ENCODE data around the gene KRTAP4-1.
"Not testable (repeated sequence)": the region's sequence is repeated elsewhere in the genome, so short reads cannot be mapped to it uniquely, and the experiment has no call there.

Gene KRTAP4-1
- 0 reads per million in 4 experiments for total RNA-seq

GRCh38 chr17:41184480-41184961, at the start of gene KRTAP4-1:
Gene KRTAP4-1 (minus strand): TSS chr17:41184911. CDS start chr17:41184854, 57 bp downstream.
- no peak for DNase-seq

GRCh38 chr17:41232399-41233105, 47.8 kb upstream of the KRTAP4-1 start, which contains the start of gene KRTAP9-3:
Gene KRTAP9-3 (plus strand): TSS chr17:41232449. CDS start chr17:41232502, 53 bp downstream.
- DNase-seq = not testable (repeated sequence)

- DNase-seq = no peak
Measured at GRCh38 chr17:41231731-41232130, 47.0 kb upstream of the KRTAP4-1 start.

DNA sequence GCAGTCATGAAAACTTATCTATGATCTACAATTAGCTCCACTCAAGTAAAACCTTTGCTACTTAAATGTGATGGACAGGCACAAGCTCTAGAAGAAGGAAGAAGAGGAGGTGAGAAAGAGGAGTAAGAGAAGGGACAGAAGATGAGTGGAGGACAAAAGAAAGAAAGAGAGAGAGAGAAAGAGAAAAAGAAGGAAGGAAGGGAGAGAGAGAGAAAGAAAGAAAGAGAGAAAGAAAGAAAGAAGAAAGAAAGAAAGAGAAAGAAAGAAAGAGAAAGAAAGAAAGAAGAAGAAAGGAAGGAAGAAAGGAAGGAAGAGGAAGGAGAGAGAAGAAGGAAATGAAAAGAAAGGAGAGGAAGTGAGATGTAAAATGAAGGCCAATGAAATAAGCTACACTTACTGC, 45.4 kb upstream of the KRTAP4-1 start:
- no peak for DNase-seq

- DNase-seq = not testable (repeated sequence)
Measured at GRCh38 chr17:41226598-41227095, 41.9 kb upstream of the KRTAP4-1 start, which contains the start of gene KRTAP9-2. Gene KRTAP9-2 (plus strand): TSS chr17:41226648. CDS start chr17:41226655, 7 bp downstream.

DNA sequence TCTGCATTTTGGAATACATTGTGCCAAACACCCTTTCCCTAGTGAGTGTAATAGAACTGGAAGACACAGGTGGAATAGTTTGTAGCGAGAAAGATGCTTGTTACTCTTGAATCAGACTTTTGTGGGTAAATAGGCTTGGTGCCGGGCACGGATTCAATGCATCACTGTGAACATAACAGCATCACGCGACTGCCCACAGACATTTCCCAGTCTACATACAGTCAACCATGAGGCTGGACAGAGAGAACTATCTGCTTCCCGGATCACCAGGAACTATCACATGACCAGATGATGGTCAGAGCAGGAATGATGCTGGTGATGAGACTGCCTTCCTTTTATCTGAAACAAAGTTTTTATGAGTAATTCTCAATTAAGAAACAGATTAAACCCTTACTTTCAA, 41.3 kb upstream of the KRTAP4-1 start:
- no peak for DNase-seq

- no peak for DNase-seq
Measured at GRCh38 chr17:41223821-41224220, 39.1 kb upstream of the KRTAP4-1 start.

DNA sequence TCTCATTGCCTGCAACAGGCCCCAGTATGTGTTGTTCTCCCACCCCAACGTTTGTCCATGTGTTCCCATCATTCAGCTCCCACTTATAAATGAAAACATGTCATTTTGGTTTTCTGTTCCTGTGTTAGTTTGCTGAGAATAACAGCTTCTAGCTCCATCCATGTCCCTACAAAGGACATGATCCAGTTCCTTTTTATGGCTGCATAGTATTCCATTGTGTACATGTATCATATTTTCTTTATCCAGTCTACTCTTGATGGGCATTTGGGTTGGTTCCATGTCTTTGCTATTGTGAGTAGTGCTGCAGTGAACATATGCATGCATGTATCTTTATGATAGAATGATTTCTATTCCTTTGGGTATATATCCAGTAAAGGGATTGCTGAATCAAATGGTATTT, 31.0 kb upstream of the KRTAP4-1 start:
- DNase-seq = no peak

- DNase-seq = no peak
Measured at GRCh38 chr17:41212524-41213169, 27.9 kb upstream of the KRTAP4-1 start.

GRCh38 chr17:41211845-41212466, 27.2 kb upstream of the KRTAP4-1 start:
- DNase-seq = no peak

GRCh38 chr17:41199421-41200078, 14.8 kb upstream of the KRTAP4-1 start:
- no peak for DNase-seq

- no peak for DNase-seq
Measured at GRCh38 chr17:41196068-41196467, 11.4 kb upstream of the KRTAP4-1 start.

- no peak for DNase-seq
Measured at GRCh38 chr17:41190328-41190727, 5.6 kb upstream of the KRTAP4-1 start.

GRCh38 chr17:41189837-41190318, 5.2 kb upstream of the KRTAP4-1 start, which contains the start of gene KRTAP9-1:
Gene KRTAP9-1 (plus strand): TSS chr17:41189887. CDS start chr17:41189887, 0 bp downstream.
- DNase-seq = not testable (repeated sequence)

DNA sequence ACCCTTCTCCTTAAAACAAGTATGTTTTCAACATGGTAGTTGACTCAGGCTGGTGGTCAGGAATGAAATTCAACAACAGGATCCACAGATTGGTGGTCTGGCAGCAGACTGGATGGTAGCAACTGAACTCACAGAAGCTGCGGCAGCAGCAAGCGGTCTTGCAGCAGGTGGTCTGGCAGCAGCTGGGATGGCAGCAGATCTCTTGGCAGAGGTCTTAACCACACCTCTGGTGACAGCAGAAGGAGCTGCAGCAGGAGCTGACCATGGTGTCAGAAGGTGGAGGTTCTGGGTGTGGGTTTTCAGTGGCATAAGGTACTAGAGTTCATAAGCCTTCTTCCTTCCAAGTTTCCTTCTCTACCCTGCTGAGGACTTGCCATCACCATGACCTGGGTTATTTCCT, 2.2 kb upstream of the KRTAP4-1 start:
- no peak for DNase-seq

DNA sequence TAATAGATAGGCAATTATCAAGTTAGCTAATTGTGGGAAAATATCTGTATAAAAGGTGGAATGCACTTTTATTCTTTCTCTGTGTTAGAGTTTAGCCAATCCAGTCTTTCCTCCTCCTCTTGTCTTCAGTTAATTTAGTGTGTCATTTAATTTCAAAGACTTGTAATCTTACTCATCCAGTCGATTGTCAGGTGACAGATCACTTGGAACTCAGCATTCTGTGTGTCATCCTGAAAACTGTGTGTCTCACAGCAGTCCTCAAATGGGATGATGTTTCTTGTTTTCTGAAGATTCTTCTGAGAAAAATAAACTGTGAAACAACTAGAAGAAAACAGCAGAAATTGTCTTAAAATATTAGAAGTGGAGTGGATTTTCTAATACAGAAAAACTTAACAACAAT, 290 bp upstream of the KRTAP4-1 start:
- DNase-seq = no peak

- DNase-seq = no peak
Measured at GRCh38 chr17:41178843-41179616, 5.7 kb downstream of the KRTAP4-1 start.

DNA sequence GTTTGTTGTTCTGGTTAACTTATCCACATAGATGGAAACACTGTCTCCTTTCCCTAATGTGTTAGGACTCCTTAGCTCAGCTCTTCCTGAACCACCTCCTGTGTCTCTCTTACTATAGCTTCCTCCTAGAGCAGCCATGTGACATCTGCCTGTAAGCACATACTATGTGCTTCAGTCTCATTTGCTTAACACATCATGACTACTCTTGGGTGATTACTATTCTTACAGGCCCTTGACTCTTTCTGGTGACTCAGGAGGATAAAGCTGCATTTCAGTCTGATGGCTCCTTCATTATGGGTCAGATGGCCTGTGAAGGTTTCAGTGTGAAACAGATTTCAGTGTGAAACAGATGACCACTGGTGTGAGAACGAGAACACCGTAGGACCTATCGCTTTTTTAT, 6.4 kb downstream of the KRTAP4-1 start:
- DNase-seq = no peak

DNA sequence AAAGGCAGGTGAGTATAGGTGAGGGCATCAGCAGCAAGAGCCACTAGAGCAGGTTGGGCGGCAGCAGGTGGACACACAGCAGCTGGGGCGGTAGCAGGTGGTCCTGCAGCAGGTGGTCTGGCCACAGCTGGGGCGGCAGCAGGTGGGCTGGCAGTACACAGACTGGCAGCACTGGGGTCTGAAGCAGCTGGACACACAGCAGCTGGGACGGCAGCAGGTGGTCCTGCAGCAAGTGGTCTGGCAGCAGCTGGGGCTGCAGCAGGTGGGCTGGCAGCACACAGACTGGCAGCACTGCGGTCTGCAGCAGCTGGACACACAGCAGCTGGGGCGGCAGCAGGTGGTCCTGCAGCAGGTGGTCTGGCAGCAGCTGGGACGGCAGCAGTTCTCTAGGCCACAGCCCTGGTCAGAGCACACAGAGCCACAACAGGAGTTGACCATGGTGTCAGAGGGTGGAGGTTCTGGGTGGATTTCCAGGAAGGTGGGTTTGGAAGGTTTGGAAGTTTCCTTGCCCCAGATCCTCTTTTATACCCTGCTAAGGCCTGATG, 6.9 kb downstream of the KRTAP4-1 start, which contains the start of gene KRTAP4-2:
Gene KRTAP4-2 (minus strand): TSS at position 495 of the 545 bp plus-strand sequence. CDS start 57 bp downstream, at position 438.
- no peak for DNase-seq

DNA sequence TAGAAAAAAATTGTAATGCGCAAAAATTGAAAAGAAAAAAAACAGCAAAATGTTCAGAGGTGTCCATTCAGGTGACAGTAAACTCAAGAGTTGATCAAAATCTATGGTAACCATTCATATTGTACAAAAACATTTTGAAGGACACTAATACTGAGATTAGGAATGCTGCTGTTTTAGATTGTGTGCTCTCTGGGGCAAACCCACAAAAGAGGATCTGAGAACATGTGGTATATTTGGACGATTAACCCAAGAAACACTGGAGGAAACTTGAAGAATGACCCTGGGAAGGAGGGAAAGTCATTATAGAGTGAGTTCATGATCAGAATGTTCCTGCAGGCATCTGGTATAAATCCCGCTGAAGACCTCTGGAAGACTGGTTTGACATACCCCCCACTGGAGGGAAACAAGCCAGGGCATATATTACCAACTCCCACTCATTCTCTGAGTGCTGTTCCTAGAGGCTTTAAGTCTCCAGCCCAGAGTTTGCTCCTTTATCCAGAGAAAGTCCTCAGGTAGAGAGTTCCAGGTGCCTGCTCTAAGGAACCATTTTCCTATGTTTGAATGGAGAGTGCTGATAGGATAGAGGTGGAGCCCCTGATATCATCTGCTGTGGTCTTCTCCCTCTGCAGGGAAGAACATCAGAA, 7.8 kb downstream of the KRTAP4-1 start:
- DNase-seq = no peak

DNA sequence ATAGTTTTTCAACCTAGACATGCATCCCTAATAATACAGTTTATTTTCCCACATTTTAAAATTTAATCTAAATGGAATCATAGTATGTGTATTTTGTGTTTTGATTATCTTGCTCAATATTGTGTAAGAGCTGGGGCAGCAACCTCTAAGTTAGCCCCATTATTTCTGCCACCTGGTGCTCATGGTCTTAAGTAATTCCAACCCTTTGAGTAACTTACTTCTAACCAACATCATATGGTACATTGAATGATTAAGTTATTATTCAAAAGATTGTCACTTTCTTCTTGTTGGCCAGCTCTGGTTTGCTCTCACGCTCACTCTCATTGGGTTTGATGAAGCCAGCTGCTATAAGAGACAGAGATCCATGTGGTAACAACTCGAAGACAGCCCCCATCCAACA, 12.8 kb downstream of the KRTAP4-1 start:
- no peak for DNase-seq

All from effector CD8-positive, alpha-beta T cell (primary cell).